ENCODE data around the gene LIMK2.
"Not testable (repeated sequence)": the region's sequence is repeated elsewhere in the genome, so short reads cannot be mapped to it uniquely, and the experiment has no call there.

The LIMK2 gene

DNA sequence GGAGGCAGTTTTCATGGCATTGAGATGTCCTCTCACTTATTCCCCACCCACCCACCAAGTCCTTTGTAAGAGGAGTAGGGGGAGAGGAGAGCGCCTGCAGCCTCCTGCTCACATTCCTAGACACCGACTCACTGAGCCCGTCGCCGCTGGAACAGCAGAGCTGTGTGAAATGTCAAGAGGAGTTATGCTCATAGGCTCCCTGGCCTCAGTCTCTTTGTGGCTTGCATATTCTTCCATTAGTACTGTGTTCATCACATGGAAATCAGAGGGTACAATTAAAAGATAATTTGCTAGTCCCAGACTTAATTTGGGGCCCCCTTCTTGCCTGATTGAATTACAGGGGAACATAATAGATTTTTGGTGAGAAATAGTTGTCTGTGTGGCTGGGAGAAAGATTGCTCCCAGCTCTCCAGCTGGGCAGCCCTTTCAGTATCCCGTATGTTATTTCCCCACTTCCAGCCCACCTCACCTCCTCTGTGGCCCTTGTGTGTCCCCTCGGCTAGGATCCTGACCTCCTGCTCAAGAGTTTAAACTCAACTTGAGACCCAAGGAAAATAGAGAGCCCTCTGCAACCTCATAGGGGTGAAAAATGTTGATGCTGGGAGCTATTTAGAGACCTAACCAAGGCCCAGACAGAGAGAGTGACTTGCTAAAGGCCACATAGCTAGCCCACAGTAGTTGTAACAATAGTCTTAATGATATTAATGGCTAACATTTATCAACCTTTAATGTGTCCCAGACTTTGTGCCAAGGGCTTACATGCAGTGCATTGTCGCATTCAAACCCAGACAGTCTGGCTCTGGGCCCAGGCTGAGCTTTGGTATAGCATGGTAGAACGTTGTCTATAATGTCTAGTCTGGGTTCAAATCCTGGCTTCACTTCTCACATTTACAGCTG lies 32.2 kb downstream of the LIMK2 start:
- no peak overlapping the region for H3K4me3 Mint-ChIP-seq
- no peaks in the 10 kb centered on the region for H3K9me3 Mint-ChIP-seq
- H3K4me1 Mint-ChIP-seq (ENCODE audit: low read depth), result peaks cover 56% of the 10 kb centered on the region
- H3K27ac Mint-ChIP-seq, result peak overlapping the region; percentile 38
- H3K27me3 Mint-ChIP-seq (ENCODE audit: low read depth), result no peaks in the 10 kb centered on the region
- peaks cover 12% of the 10 kb centered on the region for H3K36me3 Mint-ChIP-seq (ENCODE audit: low read depth)
- no peak for DNase-seq (ENCODE audit: low spot score)

DNA sequence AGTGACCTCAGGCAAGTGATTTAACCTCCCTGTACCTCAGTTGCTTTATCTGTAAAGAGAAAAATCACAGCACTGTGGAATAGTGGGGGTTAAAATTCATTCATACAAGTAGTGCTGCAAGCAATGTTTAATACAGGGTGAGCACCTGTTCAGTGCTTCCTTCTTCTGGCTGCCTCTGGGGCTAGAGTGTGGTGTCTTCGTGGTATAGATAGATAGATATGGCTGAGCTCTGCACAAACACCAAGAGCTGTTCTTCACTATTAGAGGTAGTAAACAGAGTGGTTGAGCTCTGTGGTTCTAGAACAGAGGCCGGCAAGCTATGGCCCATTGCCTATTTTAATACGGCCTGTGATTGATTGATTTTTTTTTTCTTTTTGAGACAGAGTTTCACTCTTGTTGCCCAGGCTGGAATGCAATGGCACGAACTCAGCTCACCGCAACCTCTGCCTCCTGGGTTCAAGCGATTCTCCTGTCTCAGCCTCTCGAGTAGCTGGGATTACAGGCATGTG lies 32.9 kb downstream of the LIMK2 start:
- H3K27me3 Mint-ChIP-seq (ENCODE audit: low read depth), result no peaks in the 10 kb centered on the region
- DNase-seq (ENCODE audit: low spot score), result no peak
- peak overlapping the region; percentile 38 for H3K27ac Mint-ChIP-seq

DNA sequence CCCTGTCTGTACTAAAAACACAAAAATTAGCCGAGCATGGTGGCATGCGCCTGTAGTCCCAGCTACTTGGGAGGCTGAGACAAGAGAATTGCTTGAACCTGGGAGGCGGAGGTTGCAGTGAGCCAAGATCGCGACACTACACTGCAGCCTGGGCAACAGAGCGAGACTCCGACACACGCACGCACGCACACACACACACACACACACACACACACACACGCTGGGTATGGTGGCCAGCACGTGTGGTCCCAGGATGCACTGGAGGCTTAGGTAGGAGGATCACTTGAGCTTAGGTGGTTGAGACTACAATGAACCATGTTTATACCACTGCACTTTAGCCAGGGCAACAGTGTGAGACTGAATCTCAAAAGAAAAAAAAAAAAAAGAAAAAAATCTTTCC lies 33.9 kb downstream of the LIMK2 start:
- not testable (repeated sequence) for DNase-seq (ENCODE audit: low spot score); H3K9me3 Mint-ChIP-seq; H3K27me3 Mint-ChIP-seq (ENCODE audit: low read depth); H3K27ac Mint-ChIP-seq; H3K4me3 Mint-ChIP-seq
- Mint-ChIP-seq H3K36me3 (ENCODE audit: low read depth) (peaks cover 12% of the 10 kb centered on the region), H3K4me1 (ENCODE audit: low read depth) (peaks cover 46% of the 10 kb centered on the region)

More for the DNA sequence above, 32.9 kb downstream of the LIMK2 start:
- H3K4me1 Mint-ChIP-seq (ENCODE audit: low read depth), result peaks cover 50% of the 10 kb centered on the region
- peaks cover 12% of the 10 kb centered on the region for H3K36me3 Mint-ChIP-seq (ENCODE audit: low read depth)
- H3K4me3 Mint-ChIP-seq, result peak overlapping the region; percentile 32
- no peaks in the 10 kb centered on the region for H3K9me3 Mint-ChIP-seq

DNA sequence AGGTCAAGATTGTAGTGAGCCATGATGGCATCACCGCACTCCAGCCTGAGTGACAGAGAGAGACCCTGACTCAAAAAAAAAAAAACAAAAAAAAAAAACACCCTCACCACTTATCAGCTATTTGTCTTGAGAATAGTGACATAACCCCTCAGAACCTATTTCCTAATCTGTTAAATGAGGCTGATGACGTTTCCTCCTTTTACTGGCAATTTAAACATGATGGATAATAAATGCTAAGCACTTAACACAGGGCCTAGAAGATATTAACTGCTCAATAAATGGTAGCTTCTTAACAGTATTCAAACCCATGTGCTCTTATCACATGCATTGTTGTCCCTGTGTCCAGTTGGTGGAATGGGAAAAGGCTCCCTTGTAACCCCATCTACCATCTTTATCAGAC lies 34.6 kb downstream of the LIMK2 start:
- H3K27ac Mint-ChIP-seq, result no peak overlapping the region
- H3K4me3 Mint-ChIP-seq, result no peak overlapping the region
- H3K27me3 Mint-ChIP-seq (ENCODE audit: low read depth), result no peaks in the 10 kb centered on the region
- peaks cover 42% of the 10 kb centered on the region for H3K4me1 Mint-ChIP-seq (ENCODE audit: low read depth)
- H3K9me3 Mint-ChIP-seq, result no peaks in the 10 kb centered on the region
- peaks cover 9% of the 10 kb centered on the region for H3K36me3 Mint-ChIP-seq (ENCODE audit: low read depth)
- DNase-seq (ENCODE audit: low spot score), result no peak

DNA sequence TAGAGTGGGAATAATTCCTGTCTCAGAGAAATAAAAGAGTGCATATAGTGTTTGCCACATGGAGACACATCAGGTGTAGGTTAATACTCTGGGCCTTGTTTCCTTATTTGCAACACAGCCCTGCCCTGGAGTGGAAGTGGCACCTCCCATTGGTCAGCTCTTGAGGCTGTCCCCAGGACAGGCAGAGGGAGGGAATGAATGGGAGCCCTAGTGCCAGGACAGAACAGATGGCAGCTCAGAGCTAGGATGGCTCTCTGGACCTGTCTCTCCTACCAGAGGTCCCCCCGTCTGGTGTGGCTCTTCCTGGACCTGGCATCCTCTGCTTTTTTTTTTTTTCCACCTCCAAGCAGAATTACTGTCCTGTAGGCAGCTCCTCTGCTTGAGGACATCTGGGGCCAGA lies 35.6 kb downstream of the LIMK2 start:
- no peaks in the 10 kb centered on the region for H3K27me3 Mint-ChIP-seq (ENCODE audit: low read depth)
- peaks cover 5% of the 10 kb centered on the region for H3K36me3 Mint-ChIP-seq (ENCODE audit: low read depth)
- peak overlapping the region; percentile 39 for H3K27ac Mint-ChIP-seq
- H3K9me3 Mint-ChIP-seq, result no peaks in the 10 kb centered on the region
- peaks cover 39% of the 10 kb centered on the region for H3K4me1 Mint-ChIP-seq (ENCODE audit: low read depth)
- DNase-seq (ENCODE audit: low spot score), result no peak
- H3K4me3 Mint-ChIP-seq, result peak overlapping the region; percentile 80

DNA sequence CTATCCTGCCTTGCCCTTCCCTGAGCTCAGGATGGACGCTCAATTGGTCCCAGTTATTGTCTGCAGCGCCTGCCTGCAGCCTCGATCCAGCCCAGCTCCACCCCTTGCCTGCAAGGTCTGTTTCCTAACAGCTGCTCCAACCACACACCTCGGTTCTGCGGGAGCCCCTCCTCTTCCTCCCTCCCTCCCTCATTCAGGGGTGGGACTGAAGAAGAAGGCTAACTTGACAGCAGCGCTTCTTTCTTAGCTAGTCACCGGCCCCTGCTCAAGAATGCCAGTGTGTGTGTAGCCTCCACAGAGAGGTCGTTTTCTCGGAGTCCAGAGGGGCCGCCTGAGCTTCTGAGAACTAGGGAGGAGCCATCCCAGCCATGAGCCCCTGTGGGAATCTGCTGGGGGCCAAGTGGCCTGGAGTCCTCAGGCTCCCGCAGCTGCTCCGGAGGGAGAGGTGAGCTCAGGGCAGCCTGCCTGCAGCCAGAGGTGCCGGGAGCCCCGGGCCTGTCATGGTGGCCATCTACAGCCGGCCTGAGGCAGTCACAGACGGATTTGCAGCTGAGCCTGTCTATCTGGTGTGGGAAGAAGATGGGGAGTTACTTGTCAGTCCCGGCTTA lies 36.1 kb downstream of the LIMK2 start:
- Mint-ChIP-seq H3K9me3 (no peaks in the 10 kb centered on the region), H3K27ac (peak overlapping the region; percentile 39), H3K27me3 (ENCODE audit: low read depth) (no peaks in the 10 kb centered on the region), H3K4me1 (ENCODE audit: low read depth) (peaks cover 36% of the 10 kb centered on the region), H3K36me3 (ENCODE audit: low read depth) (peaks cover 5% of the 10 kb centered on the region), H3K4me3 (peak overlapping the region; percentile 80)
- peak; percentile 55 for DNase-seq (ENCODE audit: low spot score)

DNA sequence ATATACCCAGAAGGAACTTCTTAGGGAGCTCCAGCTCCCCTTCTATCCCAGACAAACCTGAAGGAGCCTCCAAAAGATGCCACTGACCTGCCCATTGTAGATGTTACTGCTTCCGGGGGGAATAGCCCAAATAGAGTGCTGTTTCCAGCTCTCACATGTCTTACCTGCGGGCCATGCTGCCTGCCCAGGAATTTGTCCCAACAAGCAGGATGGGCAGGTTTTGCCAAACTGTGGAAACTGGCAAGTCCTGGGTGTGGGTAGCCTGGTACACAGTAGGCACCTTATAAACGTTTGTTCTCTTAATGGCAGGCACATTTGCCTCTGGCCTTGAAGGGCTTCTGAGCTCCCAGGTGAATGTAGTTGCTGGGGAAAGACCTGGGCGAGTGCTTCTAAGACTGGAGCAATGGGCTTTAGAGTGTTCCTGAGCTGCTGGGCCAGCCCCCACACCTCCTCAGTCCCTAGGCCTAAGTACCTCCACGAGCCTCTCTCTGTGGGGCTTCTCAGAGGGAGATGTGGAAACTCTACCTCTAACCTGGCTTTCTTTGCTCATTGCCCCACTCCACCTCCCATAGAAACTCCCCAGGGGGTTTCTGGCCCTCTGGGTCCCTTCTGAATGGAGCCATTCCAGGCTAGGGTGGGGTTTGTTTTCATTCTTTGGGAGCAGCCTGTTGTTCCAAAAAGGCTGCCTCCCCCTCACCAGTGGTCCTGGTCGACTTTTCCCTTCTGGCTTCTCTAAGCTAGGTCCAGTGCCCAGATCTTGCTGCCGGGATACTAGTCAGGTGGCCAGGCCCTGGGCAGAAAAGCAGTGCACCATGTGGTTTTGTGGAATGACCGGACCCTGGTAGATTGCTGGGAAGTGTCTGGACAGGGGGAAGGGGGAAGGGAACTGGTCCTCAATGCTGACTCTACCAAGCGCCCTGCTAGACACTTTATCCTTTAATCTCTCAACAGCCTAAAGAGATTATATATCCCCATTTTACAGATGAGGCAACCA lies 37.2 kb downstream of the LIMK2 start:
- H3K4me3 Mint-ChIP-seq, result no peak overlapping the region
- DNase-seq (ENCODE audit: low spot score), result no peak

DNA sequence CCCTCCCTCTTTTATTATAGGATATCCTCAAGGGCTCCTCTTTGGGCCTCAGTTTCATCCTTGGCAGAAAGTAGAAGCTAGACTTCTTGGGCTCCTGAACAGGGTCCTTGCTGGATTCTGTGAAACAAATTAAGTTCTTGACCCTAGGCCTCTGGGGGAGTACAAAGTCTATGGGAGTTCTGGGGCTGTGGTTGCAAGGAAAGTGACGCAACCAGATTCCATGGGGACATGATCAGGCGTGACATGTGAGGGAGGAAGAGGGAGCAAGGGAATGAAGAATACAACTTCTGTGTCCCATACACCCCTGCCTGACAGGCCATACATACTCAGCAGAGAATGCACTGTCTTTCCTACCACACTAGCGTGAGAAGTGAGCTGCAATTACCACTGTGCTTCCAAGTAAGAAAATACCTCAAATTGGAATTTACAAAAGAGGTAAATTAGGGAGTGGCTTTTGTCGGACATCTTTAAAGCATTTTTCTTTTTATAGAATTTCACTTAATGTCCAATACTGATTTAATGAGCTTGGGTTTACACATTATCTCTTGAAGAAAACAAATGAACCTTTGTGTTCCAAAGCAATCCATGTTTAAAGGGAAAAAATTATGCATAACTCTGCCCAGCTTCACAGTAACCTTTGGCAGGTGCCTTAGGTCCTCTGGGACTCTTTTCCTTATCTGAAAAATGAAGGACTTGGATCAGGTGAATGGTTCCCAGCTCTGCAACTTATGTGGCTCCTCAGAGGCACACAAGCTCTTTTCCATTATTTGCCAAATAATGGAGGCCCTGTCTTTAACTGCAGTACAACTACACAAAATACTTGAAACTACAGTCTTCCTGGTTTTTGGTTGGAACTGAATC lies 38.9 kb downstream of the LIMK2 start:
- H3K4me1 Mint-ChIP-seq (ENCODE audit: low read depth), result peaks cover 17% of the 10 kb centered on the region
- H3K27me3 Mint-ChIP-seq (ENCODE audit: low read depth), result no peaks in the 10 kb centered on the region
- peaks cover 5% of the 10 kb centered on the region for H3K36me3 Mint-ChIP-seq (ENCODE audit: low read depth)
- no peak overlapping the region for H3K27ac Mint-ChIP-seq
- H3K9me3 Mint-ChIP-seq, result no peaks in the 10 kb centered on the region
- DNase-seq (ENCODE audit: low spot score), result no peak
- H3K4me3 Mint-ChIP-seq, result no peak overlapping the region

More for the DNA sequence above, 37.2 kb downstream of the LIMK2 start:
- Mint-ChIP-seq H3K9me3 (no peaks in the 10 kb centered on the region), H3K4me1 (ENCODE audit: low read depth) (peaks cover 27% of the 10 kb centered on the region), H3K36me3 (ENCODE audit: low read depth) (peaks cover 5% of the 10 kb centered on the region), H3K27me3 (ENCODE audit: low read depth) (no peaks in the 10 kb centered on the region), H3K27ac (no peak overlapping the region)

DNA sequence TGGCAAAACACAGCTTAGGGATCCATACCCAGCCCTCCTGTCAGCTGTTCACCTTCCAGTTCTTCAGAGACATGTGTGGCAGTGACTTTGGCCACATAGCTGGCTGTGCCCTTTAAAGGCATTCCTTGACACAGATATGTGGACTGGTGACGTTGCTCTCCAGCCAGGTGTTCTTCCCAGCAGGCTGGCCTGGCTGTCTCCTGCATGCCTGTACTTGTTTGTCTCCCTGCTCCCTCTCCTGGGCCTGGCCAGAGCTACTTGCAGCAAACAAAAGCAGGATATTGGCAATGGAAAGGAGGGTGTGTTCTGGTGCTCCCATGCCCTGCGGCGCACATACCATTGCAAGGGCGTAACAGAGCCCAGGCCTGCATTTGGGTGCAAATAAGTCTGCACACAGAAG lies 41.9 kb downstream of the LIMK2 start:
- no peak for DNase-seq (ENCODE audit: low spot score)
- no peak overlapping the region for H3K27ac Mint-ChIP-seq
- no peaks in the 10 kb centered on the region for H3K27me3 Mint-ChIP-seq (ENCODE audit: low read depth)
- H3K4me1 Mint-ChIP-seq (ENCODE audit: low read depth), result no peaks in the 10 kb centered on the region
- no peak overlapping the region for H3K4me3 Mint-ChIP-seq
- no peaks in the 10 kb centered on the region for H3K9me3 Mint-ChIP-seq
- peaks cover 2% of the 10 kb centered on the region for H3K36me3 Mint-ChIP-seq (ENCODE audit: low read depth)

DNA sequence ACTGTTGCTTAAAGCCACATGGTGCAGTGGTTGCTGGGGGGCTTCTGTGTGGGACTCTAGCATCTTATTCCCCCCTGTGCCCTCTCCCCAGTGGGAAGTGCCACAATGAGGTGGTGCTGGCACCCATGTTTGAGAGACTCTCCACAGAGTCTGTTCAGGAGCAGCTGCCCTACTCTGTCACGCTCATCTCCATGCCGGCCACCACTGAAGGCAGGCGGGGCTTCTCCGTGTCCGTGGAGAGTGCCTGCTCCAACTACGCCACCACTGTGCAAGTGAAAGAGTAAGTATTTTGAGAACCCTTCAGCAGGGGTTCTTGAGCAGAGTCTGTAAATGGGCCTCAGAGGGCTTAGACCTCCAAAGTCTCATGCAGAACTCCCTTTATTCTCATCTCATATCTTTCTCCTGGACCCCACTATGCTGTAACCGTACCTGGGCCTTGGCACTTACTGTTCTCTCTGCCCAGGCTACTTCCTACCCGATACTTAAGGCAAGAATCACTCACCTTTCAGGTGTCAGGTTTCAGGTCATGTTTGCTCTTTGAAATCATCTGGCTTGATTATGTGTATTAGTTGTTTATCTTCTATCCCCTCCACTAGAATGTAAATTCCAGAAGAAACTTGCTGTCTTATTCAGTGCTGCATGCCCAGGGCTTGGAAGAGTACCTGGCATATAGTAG lies 47.8 kb downstream of the LIMK2 start:
- Mint-ChIP-seq H3K36me3 (ENCODE audit: low read depth) (peaks cover 31% of the 10 kb centered on the region), H3K4me1 (ENCODE audit: low read depth) (no peaks in the 10 kb centered on the region), H3K27ac (no peak overlapping the region), H3K9me3 (no peaks in the 10 kb centered on the region), H3K4me3 (no peak overlapping the region), H3K27me3 (ENCODE audit: low read depth) (no peaks in the 10 kb centered on the region)
- no peak for DNase-seq (ENCODE audit: low spot score)

DNA sequence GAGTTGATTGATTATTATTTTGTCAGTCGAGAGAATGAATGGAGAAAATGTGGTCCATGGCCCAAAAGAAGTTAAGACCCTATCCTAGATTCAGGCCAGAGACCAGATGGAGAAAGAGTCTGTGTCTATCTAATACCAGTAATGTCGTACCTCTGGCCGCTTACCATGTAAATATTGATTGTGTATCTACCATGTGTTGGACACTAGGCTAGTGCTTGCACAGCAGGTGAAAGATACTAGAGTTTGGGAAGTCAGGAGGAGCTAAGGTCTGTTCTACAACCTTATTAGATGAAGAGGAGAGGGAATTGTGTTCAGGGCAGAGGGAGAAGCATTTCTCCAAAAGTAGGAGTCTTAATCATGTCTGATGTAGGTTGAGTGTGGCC lies 48.4 kb downstream of the LIMK2 start:
- H3K9me3 Mint-ChIP-seq, result no peaks in the 10 kb centered on the region
- H3K27ac Mint-ChIP-seq, result no peak overlapping the region
- no peaks in the 10 kb centered on the region for H3K4me1 Mint-ChIP-seq (ENCODE audit: low read depth)
- no peak overlapping the region for H3K4me3 Mint-ChIP-seq
- no peaks in the 10 kb centered on the region for H3K27me3 Mint-ChIP-seq (ENCODE audit: low read depth)
- no peak for DNase-seq (ENCODE audit: low spot score)
- peaks cover 31% of the 10 kb centered on the region for H3K36me3 Mint-ChIP-seq (ENCODE audit: low read depth)

DNA sequence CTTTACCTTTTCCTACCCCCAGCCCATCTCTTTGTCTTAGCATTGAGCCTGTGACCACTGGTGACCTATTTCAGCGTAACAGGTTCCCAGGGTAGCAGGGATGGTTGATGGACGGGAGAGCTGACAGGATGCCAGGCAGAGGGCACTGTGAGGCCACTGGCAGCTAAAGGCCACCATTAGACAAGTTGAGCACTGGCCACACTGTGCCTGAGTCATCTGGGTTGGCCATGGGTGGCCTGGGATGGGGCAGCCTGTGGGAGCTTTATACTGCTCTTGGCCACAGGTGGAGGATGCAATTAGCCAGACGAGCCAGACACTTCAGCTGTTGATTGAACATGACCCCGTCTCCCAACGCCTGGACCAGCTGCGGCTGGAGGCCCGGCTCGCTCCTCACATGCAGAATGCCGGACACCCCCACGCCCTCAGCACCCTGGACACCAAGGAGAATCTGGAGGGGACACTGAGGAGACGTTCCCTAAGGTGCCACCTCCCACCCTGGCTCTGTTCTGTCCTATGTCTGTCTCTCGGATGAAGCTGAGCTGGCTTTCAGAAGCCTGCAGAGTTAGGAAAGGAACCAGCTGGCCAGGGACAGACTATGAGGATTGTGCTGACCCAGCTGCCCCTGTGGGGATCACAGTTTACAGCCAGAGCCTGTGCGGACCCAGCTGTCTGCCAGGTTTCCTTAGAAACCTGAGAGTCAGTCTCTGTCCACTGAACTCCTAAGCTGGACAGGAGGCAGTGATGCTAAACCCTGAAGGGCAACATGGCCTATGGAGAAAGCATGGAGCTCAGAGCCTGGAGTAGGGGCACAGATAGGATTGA lies 50.4 kb downstream of the LIMK2 start:
- H3K27me3 Mint-ChIP-seq (ENCODE audit: low read depth), result no peaks in the 10 kb centered on the region
- no peaks in the 10 kb centered on the region for H3K4me1 Mint-ChIP-seq (ENCODE audit: low read depth)
- no peaks in the 10 kb centered on the region for H3K9me3 Mint-ChIP-seq
- peaks cover 43% of the 10 kb centered on the region for H3K36me3 Mint-ChIP-seq (ENCODE audit: low read depth)
- no peak overlapping the region for H3K4me3 Mint-ChIP-seq
- H3K27ac Mint-ChIP-seq, result peak overlapping the region; percentile 34
- no peak for DNase-seq (ENCODE audit: low spot score)

Data from T-helper 2 cell treated with Interferon-gamma antibody and Interleukin-4, amounts not matched to agents 5 μg/mL and 100 μg/mL, for 36 hours (primary cell).